Measurements from ENCODE around the gene ATP5PB.

ATP5PB gene

DNA sequence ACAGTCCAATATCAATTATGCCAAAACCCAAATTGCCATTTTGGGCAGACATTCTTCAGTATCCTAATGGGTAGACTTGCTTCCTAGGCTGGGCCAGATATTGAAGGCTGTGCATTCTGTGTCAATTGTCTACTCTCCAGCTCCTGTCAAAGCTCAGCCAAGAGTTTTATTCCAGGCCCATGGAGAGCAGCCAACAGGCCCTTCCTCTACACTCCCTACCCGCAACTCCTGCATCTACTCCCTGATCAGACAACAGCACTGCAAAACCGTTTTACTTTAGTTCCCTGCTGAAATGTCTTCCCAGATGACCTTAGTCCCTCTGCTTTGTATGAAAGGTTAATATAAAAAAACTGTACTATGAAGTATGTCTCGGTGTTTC is 60.7 kb downstream of the ATP5PB start:
- TF ChIP-seq, protein P1, sequence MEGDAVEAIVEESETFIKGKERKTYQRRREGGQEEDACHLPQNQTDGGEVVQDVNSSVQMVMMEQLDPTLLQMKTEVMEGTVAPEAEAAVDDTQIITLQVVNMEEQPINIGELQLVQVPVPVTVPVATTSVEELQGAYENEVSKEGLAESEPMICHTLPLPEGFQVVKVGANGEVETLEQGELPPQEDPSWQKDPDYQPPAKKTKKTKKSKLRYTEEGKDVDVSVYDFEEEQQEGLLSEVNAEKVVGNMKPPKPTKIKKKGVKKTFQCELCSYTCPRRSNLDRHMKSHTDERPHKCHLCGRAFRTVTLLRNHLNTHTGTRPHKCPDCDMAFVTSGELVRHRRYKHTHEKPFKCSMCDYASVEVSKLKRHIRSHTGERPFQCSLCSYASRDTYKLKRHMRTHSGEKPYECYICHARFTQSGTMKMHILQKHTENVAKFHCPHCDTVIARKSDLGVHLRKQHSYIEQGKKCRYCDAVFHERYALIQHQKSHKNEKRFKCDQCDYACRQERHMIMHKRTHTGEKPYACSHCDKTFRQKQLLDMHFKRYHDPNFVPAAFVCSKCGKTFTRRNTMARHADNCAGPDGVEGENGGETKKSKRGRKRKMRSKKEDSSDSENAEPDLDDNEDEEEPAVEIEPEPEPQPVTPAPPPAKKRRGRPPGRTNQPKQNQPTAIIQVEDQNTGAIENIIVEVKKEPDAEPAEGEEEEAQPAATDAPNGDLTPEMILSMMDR (IDR thresholded peaks at IDR 0.05; ENCODE audit: insufficient read depth, low read length, poor library complexity, severe bottlenecking) = no peak
- DNase-seq (ENCODE audit: extremely low read depth, insufficient read length) = no peak
- Histone ChIP-seq H3K27me3 (replicated peaks; ENCODE audit: control insufficient read depth, insufficient read depth, low read length) (no peaks in the 10 kb centered on the region), H3K4me3 (replicated peaks; ENCODE audit: low read depth, low read length) (no peak overlapping the region), H3K36me3 (ENCODE audit: control insufficient read depth, insufficient read depth, low read length) (no peaks in the 10 kb centered on the region)

DNA sequence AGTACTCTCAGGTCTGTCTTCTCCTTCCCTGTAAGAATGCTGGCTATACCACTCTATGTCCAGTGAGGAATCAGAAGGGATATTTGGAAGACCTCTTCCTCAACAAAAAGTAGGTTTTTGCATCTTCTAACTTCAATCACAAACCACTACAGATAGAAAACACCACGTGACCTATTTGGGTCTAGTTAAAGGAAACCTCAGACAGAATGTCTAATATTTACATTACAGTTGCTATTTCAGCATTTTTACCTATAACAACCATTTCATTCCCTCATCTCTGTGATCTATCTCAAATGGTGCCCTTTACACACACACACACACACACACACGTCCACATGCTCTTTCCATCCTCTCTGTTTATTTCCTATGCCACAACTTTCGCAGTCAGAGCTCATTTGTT is 62.1 kb downstream of the ATP5PB start:
- no peak overlapping the region for H3K4me3 ChIP-seq (replicated peaks; ENCODE audit: low read depth, low read length)
- DNase-seq (ENCODE audit: extremely low read depth, insufficient read length) = no peak
- no peaks in the 10 kb centered on the region for H3K27me3 ChIP-seq (replicated peaks; ENCODE audit: control insufficient read depth, insufficient read depth, low read length)
- H3K36me3 ChIP-seq (ENCODE audit: control insufficient read depth, insufficient read depth, low read length) = no peaks in the 10 kb centered on the region
- TF ChIP-seq, protein P1 (IDR thresholded peaks at IDR 0.05; ENCODE audit: insufficient read depth, low read length, poor library complexity, severe bottlenecking) = no peak

Measured in GM06990 (cell line).